Astrocyte (in vitro differentiated cells and primary cell): ENCODE measurements around the gene LRRC10B.

Source experiments
- EZH2 ChIP-seq: IDR thresholded peaks from 2 replicates; pipeline ENCODE4 v1.6.1; 2012; ENCODE audit warnings: mild to moderate bottlenecking, low read length, inconsistent platforms; ENCODE audit not compliant: insufficient read depth
- TF ChIP-seq, protein P1 (sequence below): IDR thresholded peaks from 2 replicates; pipeline ENCODE4 v1.5.1; 2011; ENCODE audit warnings: low read depth, mild to moderate bottlenecking, inconsistent platforms, low read length, moderate library complexity; ENCODE audit not compliant: insufficient read depth

DNA sequence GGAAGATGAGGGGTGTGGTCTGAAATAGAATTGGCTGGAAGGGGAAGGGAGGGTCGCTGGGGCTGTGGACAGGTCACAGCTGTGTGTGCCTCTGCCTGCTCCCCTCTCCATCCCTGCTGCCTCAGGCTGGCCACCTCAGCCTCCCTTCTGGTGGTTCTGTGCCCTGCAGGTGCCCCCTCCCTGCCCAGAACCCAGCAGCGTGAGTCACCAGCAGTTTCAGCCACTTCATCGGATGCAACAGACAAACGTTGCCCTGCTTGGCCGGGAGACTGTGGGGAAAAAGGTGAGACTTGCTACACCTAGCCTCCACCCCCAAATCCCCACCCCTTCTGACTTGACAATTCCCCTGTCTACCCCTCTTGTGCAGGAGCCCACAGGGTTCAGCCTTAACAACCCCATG, 21.8 kb upstream of the LRRC10B start:
- TF ChIP-seq, protein P1, sequence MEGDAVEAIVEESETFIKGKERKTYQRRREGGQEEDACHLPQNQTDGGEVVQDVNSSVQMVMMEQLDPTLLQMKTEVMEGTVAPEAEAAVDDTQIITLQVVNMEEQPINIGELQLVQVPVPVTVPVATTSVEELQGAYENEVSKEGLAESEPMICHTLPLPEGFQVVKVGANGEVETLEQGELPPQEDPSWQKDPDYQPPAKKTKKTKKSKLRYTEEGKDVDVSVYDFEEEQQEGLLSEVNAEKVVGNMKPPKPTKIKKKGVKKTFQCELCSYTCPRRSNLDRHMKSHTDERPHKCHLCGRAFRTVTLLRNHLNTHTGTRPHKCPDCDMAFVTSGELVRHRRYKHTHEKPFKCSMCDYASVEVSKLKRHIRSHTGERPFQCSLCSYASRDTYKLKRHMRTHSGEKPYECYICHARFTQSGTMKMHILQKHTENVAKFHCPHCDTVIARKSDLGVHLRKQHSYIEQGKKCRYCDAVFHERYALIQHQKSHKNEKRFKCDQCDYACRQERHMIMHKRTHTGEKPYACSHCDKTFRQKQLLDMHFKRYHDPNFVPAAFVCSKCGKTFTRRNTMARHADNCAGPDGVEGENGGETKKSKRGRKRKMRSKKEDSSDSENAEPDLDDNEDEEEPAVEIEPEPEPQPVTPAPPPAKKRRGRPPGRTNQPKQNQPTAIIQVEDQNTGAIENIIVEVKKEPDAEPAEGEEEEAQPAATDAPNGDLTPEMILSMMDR: no peak
- no peak for TF ChIP-seq EZH2
